HFF-Myc (cell line): Measurements from ENCODE around the gene FCAMR.

ENCODE experiments used
- DNase-seq: peaks from one replicate; pipeline ENCODE4 v3.0.0-alpha.2; 2011; ENCODE audit warnings: low read depth; ENCODE audit errors: extremely low read depth
- H3K4me3 ChIP-seq: replicated peaks from 2 replicates; pipeline ENCODE4 v1.5.1; 2011; ENCODE audit warnings: low read depth, mild to moderate bottlenecking, control low read depth, low read length
- TF ChIP-seq, protein P1 (sequence below): IDR thresholded peaks from 2 replicates; pipeline ENCODE4 v1.5.1; 2012; ENCODE audit warnings: mild to moderate bottlenecking, low read depth, low read length, control low read depth; ENCODE audit errors: missing control alignments

Gene FCAMR

DNA sequence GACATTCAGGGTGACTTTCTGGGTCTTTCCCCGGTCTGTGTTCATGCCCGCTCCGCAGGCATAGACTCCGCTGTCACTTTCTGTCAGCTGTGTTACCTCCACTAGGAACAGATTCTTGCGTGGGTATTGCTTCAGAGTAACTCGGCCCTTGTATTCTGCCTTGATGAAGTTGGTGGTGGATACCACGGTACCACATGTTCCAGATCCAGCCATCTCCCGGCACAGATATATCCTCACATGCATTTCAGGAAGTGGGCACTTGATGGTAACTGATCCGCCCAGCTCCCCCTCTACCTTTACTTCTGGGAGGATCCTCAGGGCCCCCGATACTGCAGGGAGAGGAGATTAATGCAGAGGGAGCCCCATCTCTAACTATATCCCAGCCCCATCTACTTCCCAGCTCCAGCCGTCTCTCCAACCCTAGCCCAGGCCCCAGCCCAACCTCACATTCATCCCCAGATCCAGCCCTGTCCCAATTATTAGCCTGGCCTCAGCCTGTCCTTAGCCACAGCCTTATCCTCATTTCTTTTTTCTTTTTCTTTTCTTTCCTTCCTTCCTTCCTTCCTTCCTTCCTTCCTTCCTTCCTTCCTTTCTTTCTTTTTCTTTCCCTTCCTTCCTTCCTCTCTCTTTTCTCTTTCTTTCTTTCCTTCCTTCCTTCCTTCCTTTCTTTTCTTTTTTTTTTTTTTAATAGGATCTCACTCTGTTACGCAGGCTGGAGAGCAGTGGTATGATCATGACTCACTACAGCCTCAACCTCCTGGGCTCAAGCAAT is 56.3 kb downstream of the FCAMR start:
- DNase-seq = no peak
- TF ChIP-seq, protein P1, sequence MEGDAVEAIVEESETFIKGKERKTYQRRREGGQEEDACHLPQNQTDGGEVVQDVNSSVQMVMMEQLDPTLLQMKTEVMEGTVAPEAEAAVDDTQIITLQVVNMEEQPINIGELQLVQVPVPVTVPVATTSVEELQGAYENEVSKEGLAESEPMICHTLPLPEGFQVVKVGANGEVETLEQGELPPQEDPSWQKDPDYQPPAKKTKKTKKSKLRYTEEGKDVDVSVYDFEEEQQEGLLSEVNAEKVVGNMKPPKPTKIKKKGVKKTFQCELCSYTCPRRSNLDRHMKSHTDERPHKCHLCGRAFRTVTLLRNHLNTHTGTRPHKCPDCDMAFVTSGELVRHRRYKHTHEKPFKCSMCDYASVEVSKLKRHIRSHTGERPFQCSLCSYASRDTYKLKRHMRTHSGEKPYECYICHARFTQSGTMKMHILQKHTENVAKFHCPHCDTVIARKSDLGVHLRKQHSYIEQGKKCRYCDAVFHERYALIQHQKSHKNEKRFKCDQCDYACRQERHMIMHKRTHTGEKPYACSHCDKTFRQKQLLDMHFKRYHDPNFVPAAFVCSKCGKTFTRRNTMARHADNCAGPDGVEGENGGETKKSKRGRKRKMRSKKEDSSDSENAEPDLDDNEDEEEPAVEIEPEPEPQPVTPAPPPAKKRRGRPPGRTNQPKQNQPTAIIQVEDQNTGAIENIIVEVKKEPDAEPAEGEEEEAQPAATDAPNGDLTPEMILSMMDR = no peak
- H3K4me3 ChIP-seq = no peak overlapping the region

DNA sequence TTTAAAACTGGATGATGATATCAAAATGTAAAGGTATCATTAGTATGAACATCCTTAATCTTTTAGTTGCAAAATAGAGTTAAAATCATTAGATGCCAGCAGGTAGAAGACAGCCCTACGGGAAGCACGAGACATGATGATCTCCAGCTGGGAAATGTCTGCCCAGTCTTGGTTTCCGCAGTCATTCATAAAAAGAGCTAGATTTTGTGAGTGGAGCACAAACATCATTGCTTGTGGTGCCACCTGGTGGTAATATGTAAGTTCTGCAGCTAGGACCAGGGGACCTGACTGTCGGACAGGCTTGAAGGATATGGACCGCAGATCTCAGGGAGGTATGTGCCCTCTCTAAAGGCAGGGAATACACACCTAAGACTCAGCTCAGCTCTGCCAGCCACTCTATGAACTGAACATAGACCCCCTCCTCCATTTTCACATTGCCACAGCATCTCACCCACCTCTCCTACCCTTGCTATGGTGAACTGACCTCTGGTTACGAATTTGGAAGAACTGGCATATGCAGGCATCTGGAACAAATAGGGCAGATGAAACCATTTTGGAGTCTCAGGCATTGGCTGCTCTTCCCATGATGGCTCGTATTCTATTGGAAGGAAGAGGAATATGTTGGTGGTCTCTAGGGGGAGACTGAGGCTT is 57.7 kb downstream of the FCAMR start:
- TF ChIP-seq, protein P1 = peak; percentile 79
- peak; percentile 75 for DNase-seq
- no peak overlapping the region for H3K4me3 ChIP-seq

DNA sequence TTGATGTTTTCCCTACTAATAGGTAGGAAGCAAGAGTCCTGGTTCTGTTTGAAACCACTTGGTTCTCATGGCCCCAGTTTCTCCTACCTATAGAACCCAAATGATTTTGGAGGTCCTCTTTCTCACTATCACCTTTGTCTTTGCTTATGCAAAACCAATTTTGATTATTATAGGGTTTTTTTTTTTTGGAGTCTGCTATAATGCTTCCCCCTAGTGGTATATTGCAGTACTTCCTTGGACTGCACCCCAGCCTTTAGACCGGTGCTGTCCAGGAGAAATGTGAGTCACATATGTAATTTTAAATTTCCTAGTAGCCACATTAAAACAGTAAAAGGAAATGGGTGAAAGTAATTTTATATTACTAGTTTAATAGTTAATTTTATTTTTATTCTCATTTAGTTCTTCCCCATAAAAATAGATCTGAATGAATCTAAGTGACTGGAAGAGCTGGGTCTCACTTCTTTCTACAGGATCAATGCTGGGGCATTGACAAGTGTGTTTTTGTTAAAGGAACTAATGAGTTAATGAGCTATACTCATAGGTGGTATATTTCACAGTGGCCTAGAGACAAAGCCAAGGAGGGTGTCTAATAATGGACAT is 59.1 kb downstream of the FCAMR start:
- H3K4me3 ChIP-seq = no peak overlapping the region
- no peak for DNase-seq
- TF ChIP-seq, protein P1 = peak; percentile 80

DNA sequence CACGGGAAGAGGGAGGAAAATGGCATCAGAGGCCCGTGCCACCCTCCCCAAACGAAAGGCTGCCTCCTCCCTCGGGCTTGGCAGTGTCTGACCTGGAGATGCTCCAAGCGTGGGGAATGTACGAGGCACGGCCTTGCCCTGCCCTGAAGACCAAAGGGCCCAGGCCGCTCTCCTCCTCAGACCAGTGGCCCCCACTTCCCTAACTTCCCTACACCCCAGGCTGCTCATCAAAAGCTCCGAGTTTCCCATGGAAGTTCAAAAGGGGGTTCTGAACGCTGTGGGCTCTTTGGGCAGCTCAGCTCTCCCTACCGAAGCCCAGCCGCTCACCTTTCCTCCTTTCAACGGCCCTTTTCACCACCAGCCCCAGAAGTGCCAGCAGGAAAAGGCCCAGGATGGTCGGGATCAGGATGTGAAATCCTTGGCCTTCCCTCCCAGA is 60.4 kb downstream of the FCAMR start:
- peak overlapping the region; percentile 49 for H3K4me3 ChIP-seq
- DNase-seq = no peak
- TF ChIP-seq, protein P1 = no peak

DNA sequence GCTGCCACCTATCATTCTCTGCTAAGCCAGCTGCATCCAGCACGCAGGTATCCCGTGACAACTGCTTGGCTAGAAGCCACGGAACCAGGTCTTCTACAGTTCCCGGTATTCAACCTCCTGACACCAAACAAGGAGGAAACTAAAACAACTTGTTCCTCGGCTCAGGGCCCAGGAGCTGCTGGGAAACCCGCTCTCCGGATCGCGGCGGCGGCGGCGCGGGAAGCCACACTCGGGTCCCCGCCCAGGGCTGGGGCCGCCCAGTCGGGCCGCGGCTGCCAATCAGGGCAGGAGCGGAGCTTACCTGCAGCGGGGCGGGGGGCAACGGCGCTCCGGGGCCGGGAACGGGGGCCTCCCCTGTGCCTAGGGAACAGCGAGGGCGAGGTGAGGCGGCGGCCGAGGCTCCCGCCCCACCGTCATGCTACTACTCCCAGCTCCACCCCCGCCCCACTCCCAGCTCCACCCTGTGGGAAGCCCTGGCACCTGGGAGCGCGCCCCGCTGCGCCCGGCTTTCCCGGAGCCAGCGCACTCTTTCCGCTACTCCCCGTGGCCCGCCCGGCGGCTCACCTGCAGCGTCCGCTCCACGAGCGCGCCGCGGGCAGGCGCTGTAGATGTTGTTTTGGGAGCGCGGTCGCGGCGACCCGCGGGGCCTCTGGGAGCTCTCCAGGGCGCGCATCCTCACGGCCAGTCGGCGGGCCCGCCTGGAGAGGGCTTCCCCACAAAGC is 60.9 kb downstream of the FCAMR start:
- no peak for DNase-seq
- TF ChIP-seq, protein P1 = no peak
- H3K4me3 ChIP-seq = peak overlapping the region; percentile 49

DNA sequence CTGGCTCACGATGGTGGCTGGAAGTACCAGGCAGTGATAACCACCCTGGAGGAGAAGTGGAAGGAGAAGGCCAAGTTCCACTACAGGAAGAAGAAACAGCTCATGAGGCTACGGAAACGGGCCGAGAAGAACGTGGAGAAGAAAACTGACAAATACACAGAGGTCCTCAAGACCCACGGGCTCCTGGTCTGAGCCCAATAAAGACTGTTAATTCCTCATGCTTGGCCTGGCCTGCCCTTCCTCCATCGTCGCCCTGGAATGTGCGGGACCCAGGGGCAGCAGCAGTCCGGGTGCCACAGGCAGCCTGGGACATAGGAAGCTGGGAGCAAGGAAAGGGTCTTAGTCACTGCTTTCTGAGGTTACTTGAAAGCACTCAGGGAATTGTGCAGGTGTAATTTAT is 62.2 kb downstream of the FCAMR start:
- no peak overlapping the region for H3K4me3 ChIP-seq
- TF ChIP-seq, protein P1 = no peak
- no peak for DNase-seq
